GM18505 (cell line): ENCODE measurements around the gene SRSF10.
A peak's percentile ranks its signal among the peaks of the same experiment; 100 is the strongest.
"Not testable (repeated sequence)": the region's sequence is repeated elsewhere in the genome, so short reads cannot be mapped to it uniquely, and the experiment has no call there.

ENCODE experiments used
- ATAC-seq: cut with Tn5 transposase; IDR thresholded peaks from one replicate; pipeline ENCODE4 v1.9.1; 2021; ENCODE audit not compliant: unreplicated experiment
- POLR2A ChIP-seq: IDR thresholded peaks from 4 replicates; pipeline ENCODE4 v1.6.1; 2011; ENCODE audit warnings: borderline replicate concordance; ENCODE audit not compliant: insufficient read depth, insufficient read length; ENCODE audit errors: extremely low read depth

SRSF10 gene

DNA sequence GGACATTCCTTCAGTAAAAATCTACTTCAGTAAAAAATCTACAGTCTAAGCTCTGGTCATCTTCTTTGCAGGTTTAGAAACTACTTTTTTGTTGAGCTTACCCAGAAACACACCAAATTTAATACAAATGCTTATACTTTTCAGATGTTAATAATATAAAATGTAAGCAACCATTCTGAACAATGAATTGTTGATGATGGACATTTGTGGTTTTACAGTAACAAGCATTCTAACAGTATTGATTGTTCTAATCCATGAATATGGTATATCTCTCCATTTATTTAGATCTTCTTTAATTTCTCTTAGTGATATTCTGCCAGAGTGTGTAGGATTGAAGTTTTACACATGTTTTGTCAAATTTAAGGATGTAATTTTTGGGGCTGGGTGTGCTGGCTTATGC is 27.0 kb upstream of the SRSF10 start:
- ATAC-seq: no peak
- no peak for TF ChIP-seq POLR2A

- no peak for ATAC-seq
- TF ChIP-seq POLR2A: no peak
Observed at GRCh38 chr1:24005163-24005562, 25.0 kb upstream of the SRSF10 start.

- TF ChIP-seq POLR2A: no peak
- no peak for ATAC-seq
Observed at GRCh38 chr1:24004132-24004531, 24.0 kb upstream of the SRSF10 start.

DNA sequence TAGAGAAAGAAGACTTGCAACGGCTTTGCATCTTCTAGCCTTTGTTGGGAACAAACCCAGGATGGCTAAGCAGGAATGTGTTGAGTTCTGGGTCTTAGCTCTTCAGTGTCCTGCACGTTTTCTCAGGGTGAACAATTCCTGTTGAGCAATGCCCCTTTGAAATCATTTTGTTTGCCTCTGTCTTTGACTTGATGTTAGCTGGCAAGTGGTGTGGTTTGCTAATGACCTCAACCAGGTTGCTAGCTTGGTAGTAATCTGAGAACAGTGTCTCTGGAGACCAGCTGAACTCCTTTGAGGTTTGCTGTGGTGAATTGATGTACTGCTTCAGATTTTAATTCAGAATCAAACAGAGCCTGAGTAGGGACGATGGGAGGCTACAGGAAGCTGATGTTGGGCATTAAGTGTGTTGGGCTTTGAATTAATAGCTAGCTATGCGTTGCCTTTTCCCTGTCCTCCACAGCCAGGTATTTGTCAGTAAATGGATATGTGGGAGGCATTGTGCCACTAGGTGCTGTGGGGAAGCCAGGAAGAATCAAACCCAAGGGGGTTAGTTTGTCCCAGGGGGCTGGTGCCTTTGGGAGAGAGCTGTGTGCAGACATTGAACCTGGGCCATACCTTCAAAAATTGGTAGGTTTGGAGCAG is 23.3 kb upstream of the SRSF10 start:
- ATAC-seq: no peak
- no peak for TF ChIP-seq POLR2A

DNA sequence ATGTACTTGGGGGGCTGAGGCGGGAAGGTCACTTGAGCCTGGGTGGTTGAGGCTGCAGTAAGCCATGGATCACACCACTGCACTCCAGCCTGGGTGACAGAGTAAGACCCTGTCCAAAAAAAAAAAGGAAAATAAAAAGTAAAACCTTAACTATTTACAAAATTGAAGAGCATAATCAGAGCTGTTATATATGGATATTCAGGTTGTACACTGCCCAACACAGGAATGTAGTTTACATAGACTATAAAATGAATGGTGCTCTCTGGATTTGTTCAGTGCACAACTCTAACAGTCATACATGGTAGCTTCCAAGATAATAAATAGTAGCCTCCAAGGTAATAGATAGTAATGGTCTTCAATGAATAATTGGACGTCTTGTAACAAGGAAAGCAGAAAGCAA is 22.6 kb upstream of the SRSF10 start:
- ATAC-seq: no peak
- TF ChIP-seq POLR2A: no peak

DNA sequence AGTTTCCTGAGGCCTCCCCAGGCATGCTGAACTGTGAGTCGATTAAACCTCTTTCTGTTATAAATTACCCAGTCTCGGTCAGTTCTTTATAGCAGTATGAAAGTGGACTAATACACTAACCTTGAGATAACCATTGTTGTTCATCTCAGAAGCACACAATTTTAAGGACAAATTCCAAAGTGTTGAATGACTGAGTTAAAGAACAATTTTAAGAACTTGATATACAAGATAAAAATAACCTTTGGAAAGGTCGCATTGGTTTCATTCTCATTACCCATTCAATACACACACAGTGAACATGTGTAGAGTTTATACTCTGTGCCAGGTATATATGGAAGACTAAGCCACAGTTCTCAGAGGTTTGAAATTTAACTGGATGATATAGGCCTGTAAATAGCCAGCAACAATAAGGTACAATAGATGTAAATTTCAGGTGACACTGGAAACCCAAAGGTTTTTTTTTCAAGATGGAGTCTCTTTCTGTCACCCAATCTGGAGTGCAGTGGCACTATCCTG is 19.1 kb upstream of the SRSF10 start:
- ATAC-seq: no peak
- no peak for TF ChIP-seq POLR2A

GRCh38 chr1:23997812-23998211 is 17.7 kb upstream of the SRSF10 start:
- TF ChIP-seq POLR2A: no peak
- ATAC-seq: no peak

- no peak for ATAC-seq
- TF ChIP-seq POLR2A: no peak
Observed at GRCh38 chr1:23996700-23997229, 16.6 kb upstream of the SRSF10 start.

DNA sequence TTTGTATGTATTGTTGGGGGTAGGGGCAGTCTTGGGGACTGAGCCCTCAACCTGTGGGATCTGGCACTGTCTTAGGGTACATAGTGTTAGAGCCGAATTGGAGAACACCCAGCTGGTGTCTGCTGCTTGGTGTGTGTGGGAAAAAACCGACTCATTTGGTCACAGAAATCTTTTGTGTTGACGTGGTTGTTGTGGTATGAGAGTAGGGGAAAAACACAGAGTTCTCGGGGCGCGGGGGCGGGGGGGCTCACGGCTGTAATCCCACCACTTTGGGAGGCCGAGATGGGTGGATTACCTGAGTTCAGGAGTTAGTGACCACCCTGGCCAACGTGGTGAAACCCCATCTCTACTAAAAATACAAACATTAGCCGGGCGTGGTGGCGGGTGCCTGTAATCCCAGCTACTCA is 15.3 kb upstream of the SRSF10 start:
- TF ChIP-seq POLR2A: no peak
- no peak for ATAC-seq

- ATAC-seq: not testable (repeated sequence)
Observed at GRCh38 chr1:23992011-23992410, 11.9 kb upstream of the SRSF10 start.

- TF ChIP-seq POLR2A: no peak
- no peak for ATAC-seq
Observed at GRCh38 chr1:23989263-23989662, 9.1 kb upstream of the SRSF10 start.

- not testable (repeated sequence) for ATAC-seq
Observed at GRCh38 chr1:23987038-23987437, 6.9 kb upstream of the SRSF10 start.

DNA sequence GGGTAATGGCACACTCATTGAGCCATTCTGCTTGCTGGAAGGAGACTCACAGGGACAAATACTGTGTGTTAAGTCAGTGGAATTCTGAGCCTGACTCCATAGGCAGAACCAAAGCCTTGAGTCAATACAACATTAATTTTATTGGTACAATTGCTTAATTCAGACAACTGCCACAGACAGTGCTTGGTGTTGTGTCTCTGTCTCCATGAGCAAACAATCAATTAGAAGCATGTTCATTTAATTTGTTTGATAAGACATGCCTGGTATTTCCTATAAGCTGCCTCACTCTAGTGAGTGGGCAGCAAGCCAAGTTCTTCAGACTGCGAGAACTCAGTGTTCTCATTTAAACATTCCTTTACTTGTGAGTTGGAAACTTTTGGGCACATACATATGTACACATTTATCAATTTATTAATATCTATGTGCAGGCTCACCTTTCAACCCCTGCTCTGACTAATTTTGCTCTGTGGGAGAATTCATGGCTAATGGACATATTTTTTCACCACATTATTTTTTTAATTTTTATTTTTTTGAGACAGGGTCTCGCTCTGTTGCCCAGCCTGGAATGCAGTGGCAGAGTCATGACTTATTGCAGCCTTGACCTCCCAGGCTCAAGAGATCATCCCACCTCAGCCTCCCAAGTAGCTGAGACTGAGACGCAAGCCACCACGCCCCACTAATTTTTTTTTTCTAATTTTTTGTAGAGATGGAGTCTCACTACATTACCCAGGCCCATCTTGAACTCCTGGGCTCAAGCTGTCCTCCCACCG is 4.5 kb upstream of the SRSF10 start:
- ATAC-seq: no peak
- TF ChIP-seq POLR2A: no peak

GRCh38 chr1:23980728-23981070 is 572 bp upstream of the SRSF10 start:
- ATAC-seq: peak; percentile 32
- TF ChIP-seq POLR2A: no peak
